Upper lobe of left lung (tissue), 6 donors: ENCODE results near the gene PRXL2C. TPM values are rescaled to one million over a fixed set of nuclear protein-coding genes. Genes with fewer than 3 reads are reported as not detected.

ENCODE experiments used
- ATAC-seq, 2 donors: fragments of 200-7000 bp; cut with Tn5 transposase; one replicate each; pipeline ENCODE4 v1.9.1; 2022; ENCODE audit warnings: mild to moderate bottlenecking in 2 of 2, moderate library complexity in 2 of 2; ENCODE audit not compliant: low FRiP score in 2 of 2
- DNase-seq, 2 donors: peaks; one replicate each; pipeline ENCODE4 v3.0.0-alpha.2; 2019 to 2020
- H3K27ac ChIP-seq, 4 donors: fragments of 200-600 bp; sonication (generic); one replicate each; pipeline ENCODE4 v1.5.1; 2016 to 2019
- H3K27me3 ChIP-seq, 4 donors: fragments of 200-600 bp; sonication (generic); one replicate each; pipeline ENCODE4 v1.5.1; 2017 to 2019
- H3K36me3 ChIP-seq, 4 donors: fragments of 200-600 bp; sonication (generic); one replicate each; pipeline ENCODE4 v1.5.1; 2016 to 2019
- H3K4me1 ChIP-seq, 4 donors: fragments of 200-600 bp; sonication (generic); one replicate each; pipeline ENCODE4 v1.5.1; 2018 to 2019
- H3K4me3 ChIP-seq, 4 donors: fragments of 200-600 bp; sonication (generic); one replicate each; pipeline ENCODE4 v1.5.1; 2017 to 2019; ENCODE audit warnings: mild to moderate bottlenecking in 2 of 4, moderate library complexity in 1 of 4
- H3K9me3 ChIP-seq, 4 donors: fragments of 200-600 bp; sonication (generic); one replicate each; pipeline ENCODE4 v1.5.1; 2018 to 2019
- EP300 ChIP-seq, 4 donors: sonication (generic); formaldehyde crosslinking; IDR thresholded peaks; one replicate each; pipeline ENCODE4 v1.5.1; 2017; ENCODE audit warnings: antibody characterized with exemption in 4 of 4, control low read depth in 2 of 4
- POLR2A ChIP-seq, 4 donors: fragments of 450-650 bp; IDR thresholded peaks; one replicate each; pipeline ENCODE4 v1.5.1; 2016 to 2017; ENCODE audit warnings: antibody characterized with exemption in 4 of 4, mild to moderate bottlenecking in 2 of 4
- POLR2AphosphoS5 ChIP-seq, 2 donors: sonication (generic); formaldehyde crosslinking; IDR thresholded peaks; one replicate each; pipeline ENCODE4 v1.5.1; 2017; ENCODE audit warnings: antibody characterized with exemption in 2 of 2
- WGBS, 2 donors: methylation state at CpG; one replicate each; pipeline ENCODE4 v1.1.5; 2017 to 2018; 5-methylcytosine and 5-hydroxymethylcytosine counted together
- total RNA-seq, 6 donors: library from RNA; depleted of rRNA in 4 of 6; stranded (reverse); fragments of >200 nt in 4 of 6; gene quantifications; one replicate each; pipeline versions ENCODE4 v1.1.0 to v1.2.1, GENCODE V29; 2016 to 2021
- TF ChIP-seq, protein P1 (sequence below), 6 experiments: fragments of 450-650 bp in 4 of 6; fragments of 200-600 bp in 2 of 6; sonication (generic) in 2 of 6; IDR thresholded peaks; one replicate each; pipeline ENCODE4 v1.5.1; 2016 to 2019; ENCODE audit warnings: antibody characterized with exemption in 6 of 6
- donor health status: DM: no; HTN: no; CAD: no; lungs with moderate emphysema.
- donor health status: DM: no; HTN: yes; CAD: no; lungs with severe emphysema.

Gene PRXL2C
- total RNA-seq, 6 donors from 2014 or later, result 3.8 to 32.7 (median 23.9) TPM

DNA sequence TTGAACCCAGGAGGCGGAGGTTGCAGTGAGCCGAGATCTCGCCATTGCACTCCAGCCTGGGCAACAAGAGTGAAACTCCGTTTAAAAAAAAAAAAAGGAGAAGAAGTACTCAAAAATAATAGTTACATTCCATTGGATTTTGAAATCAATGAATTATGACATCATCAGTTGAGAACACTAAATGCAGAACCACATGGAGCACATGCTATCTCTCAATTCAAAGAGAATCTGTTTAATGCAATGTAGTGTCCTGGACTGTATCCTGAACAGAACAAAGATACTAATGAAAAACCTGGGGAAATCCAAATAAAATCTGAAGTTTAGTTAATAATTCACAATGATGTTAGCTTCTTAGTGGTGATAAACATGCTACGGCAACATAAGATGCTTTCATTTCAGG, 55.8 kb downstream of the PRXL2C start:
- ATAC-seq (no peak), DNase-seq (no peak)
- no peaks in the 10 kb centered on the region for H3K36me3 ChIP-seq
- H3K4me3 ChIP-seq, result no peak overlapping the region
- no peak overlapping the region for H3K27ac ChIP-seq
- TF ChIP-seq POLR2AphosphoS5 (IDR thresholded peaks at IDR 0.05), result no peak
- TF ChIP-seq, protein P1, sequence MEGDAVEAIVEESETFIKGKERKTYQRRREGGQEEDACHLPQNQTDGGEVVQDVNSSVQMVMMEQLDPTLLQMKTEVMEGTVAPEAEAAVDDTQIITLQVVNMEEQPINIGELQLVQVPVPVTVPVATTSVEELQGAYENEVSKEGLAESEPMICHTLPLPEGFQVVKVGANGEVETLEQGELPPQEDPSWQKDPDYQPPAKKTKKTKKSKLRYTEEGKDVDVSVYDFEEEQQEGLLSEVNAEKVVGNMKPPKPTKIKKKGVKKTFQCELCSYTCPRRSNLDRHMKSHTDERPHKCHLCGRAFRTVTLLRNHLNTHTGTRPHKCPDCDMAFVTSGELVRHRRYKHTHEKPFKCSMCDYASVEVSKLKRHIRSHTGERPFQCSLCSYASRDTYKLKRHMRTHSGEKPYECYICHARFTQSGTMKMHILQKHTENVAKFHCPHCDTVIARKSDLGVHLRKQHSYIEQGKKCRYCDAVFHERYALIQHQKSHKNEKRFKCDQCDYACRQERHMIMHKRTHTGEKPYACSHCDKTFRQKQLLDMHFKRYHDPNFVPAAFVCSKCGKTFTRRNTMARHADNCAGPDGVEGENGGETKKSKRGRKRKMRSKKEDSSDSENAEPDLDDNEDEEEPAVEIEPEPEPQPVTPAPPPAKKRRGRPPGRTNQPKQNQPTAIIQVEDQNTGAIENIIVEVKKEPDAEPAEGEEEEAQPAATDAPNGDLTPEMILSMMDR (IDR thresholded peaks at IDR 0.05), result no peak
- H3K27me3 ChIP-seq, result no peaks in the 10 kb centered on the region
- 84 to 94% methylated on average over 5 of the region's 5 CpGs for WGBS, 2 donors
- no peaks in the 10 kb centered on the region for H3K9me3 ChIP-seq
- H3K4me1 ChIP-seq, result peaks cover 0 to 4% (median 0%) of the 10 kb centered on the region in 4 donors

DNA sequence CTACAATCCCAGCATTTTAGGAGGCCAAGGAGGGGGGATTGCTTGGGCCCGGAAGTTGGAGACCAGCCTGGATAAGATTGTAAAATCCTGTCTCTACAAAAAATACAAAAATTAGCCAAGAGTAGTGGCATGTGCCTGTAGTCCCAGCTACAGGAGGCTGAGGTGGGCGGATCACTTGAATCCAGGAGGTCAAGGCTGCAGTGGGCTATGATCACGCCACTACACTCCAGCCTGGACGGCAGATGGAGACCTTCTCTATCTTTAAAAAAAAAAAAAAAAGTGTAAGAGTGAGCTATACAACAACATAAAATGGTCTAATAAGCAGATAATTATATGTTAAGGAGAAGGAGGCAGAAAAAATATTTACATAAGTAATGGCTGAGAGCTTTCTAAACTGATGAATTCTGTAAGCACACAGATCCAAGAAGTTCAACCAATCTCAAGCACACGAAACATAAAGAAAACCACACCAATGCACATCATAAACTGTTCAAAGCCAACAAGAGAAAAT, 58.5 kb downstream of the PRXL2C start:
- Histone ChIP-seq H3K4me1 (peaks cover 0 to 2% (median 0%) of the 10 kb centered on the region in 4 donors), H3K27ac (no peak overlapping the region), H3K27me3 (no peaks in the 10 kb centered on the region), H3K9me3 (no peaks in the 10 kb centered on the region), H3K36me3 (no peaks in the 10 kb centered on the region), H3K4me3 (no peak overlapping the region)
- no peak for TF ChIP-seq POLR2A (IDR thresholded peaks at IDR 0.05)
- no peak for TF ChIP-seq EP300 (IDR thresholded peaks at IDR 0.05)
- no peak for TF ChIP-seq POLR2AphosphoS5 (IDR thresholded peaks at IDR 0.05)
- TF ChIP-seq, protein P1 (IDR thresholded peaks at IDR 0.05), result no peak
- 85 to 87% methylated on average over 5 of the region's 5 CpGs for WGBS, 2 donors
- DNase-seq (no peak), ATAC-seq (no peak)

Other genes with a start within 250 kb of the PRXL2C start
- 1 to 10 TPM in 5 of 6 donors, under 1 TPM in 1; 0.59 to 2.6 (median 1.4) TPM for gene ZNF367, start 236.9 kb downstream of the PRXL2C start, total RNA-seq
- gene HABP4, start 205.1 kb downstream of the PRXL2C start, total RNA-seq, result 10 to 100 TPM in 2 of 6 donors, 1 to 10 TPM in 4; 3.1 to 14.6 (median 9.7) TPM
- gene CDC14B, start 35.5 kb downstream of the PRXL2C start, total RNA-seq, result 10 to 100 TPM in 4 of 6 donors, 1 to 10 TPM in 2; 6.0 to 28.5 (median 12.7) TPM
- gene ZNF510, start 122.8 kb upstream of the PRXL2C start, total RNA-seq, result 10 to 100 TPM in 3 of 6 donors, 1 to 10 TPM in 3; 4.3 to 13.7 (median 10.1) TPM
- gene ZNF782, start 199.2 kb upstream of the PRXL2C start, total RNA-seq, result 10 to 100 TPM in 2 of 6 donors, 1 to 10 TPM in 4; 4.4 to 17.8 (median 6.0) TPM